ENCODE data around the gene PHACTR1. TPM values are rescaled to one million over a fixed set of nuclear protein-coding genes. Genes with fewer than 3 reads are reported as not detected.

The PHACTR1 gene
- total and polyA plus RNA-seq, 12 donors, result 0.77 to 16.0 (median 3.5) TPM

DNA sequence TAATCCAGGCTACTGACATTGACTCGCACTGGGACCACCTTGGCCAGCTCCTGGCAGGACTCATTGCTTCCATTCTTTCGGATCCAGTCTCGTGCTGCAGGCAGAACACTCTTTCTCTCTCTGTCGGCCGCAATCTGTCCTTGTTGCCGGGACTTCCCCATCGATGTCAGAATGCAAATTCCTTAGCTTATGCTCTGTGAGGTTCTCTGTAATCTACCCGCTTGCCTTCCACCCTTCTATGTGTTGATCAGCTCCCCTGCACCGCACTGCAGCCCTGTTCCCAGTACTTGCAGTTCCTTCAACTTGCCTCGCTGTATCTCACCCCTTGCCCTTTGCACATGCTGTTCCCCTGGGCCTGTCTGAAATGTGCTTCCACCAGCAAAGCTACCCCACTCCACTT, 182.0 kb downstream of the PHACTR1 start:
- H3K27ac ChIP-seq, result no peak overlapping the region
- 80 to 92% (median 83%) methylated on average over 10 of the region's 10 CpGs for WGBS, 4 donors
- no peak overlapping the region for H3K4me3 ChIP-seq
- no peaks in the 10 kb centered on the region for H3K4me1 ChIP-seq (replicated peaks in 1 of 2)
- H3K36me3 ChIP-seq (replicated peaks in 1 of 2), result no peaks in the 10 kb centered on the region
- H3K9me3 ChIP-seq (replicated peaks in 1 of 3), result no peaks in the 10 kb centered on the region
- TF ChIP-seq, protein P1, sequence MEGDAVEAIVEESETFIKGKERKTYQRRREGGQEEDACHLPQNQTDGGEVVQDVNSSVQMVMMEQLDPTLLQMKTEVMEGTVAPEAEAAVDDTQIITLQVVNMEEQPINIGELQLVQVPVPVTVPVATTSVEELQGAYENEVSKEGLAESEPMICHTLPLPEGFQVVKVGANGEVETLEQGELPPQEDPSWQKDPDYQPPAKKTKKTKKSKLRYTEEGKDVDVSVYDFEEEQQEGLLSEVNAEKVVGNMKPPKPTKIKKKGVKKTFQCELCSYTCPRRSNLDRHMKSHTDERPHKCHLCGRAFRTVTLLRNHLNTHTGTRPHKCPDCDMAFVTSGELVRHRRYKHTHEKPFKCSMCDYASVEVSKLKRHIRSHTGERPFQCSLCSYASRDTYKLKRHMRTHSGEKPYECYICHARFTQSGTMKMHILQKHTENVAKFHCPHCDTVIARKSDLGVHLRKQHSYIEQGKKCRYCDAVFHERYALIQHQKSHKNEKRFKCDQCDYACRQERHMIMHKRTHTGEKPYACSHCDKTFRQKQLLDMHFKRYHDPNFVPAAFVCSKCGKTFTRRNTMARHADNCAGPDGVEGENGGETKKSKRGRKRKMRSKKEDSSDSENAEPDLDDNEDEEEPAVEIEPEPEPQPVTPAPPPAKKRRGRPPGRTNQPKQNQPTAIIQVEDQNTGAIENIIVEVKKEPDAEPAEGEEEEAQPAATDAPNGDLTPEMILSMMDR (IDR thresholded peaks at IDR 0.05), result no peak
- TF ChIP-seq POLR2A (IDR thresholded peaks at IDR 0.05), result no peak
- H3K27me3 ChIP-seq, result peaks cover 5% of the 10 kb centered on the region
- intact Hi-C loops (cut with DNase I), result loop anchor here in 1 of 2 donors (10.0 kb wide), 1 partner anchor 264 kb away; no protein-coding TSS in a partner anchor
- no peak for DNase-seq

DNA sequence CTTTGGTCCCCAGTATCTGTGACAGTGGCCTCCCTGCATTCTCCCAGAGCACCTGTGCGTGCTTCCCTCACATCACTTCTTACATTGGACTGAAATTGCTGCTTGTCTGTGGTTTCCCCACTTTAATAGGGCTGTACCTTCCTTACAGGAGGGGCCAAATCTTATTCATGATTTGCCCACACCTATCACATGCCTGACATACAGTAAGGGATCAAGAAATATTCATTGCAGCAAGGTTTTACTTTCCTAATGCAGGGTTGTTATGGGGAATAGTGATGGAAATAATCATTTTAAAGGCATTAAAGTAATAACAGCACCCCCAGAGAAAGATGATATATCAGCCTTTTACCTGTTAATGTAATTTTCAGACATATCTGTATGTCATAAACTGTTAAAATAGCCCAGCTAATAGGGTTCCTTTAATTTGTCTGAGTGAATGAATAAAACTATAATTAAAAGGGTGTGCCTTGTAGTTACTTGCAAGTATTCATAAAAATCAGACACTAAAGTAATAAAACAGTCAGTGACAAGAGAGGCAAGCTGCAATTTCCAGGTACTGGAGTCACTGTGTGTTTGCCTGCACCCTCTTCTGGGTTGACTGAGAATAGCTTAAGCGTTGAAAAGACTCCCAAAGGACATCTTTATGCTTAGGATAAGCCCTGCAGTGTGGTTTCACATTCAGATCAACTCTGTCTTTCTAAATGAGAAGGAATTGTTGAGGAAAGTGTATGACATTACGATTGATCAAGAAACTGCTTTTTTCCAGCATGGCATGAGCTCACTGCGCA, 182.7 kb downstream of the PHACTR1 start:
- TF ChIP-seq, protein P1 (IDR thresholded peaks at IDR 0.05), result no peak
- no peak for TF ChIP-seq POLR2A (IDR thresholded peaks at IDR 0.05)
- intact Hi-C loops (cut with DNase I), result loop anchor here in 1 of 2 donors (10.0 kb wide), 1 partner anchor 264 kb away; no protein-coding TSS in a partner anchor
- 76 to 87% (median 80%) methylated on average over 4 of the region's 4 CpGs for WGBS, 4 donors
- no peaks in the 10 kb centered on the region for H3K36me3 ChIP-seq (replicated peaks in 1 of 2)
- no peaks in the 10 kb centered on the region for H3K9me3 ChIP-seq (replicated peaks in 1 of 3)
- peaks cover 3% of the 10 kb centered on the region for H3K27me3 ChIP-seq
- H3K27ac ChIP-seq, result no peak overlapping the region
- H3K4me3 ChIP-seq, result no peak overlapping the region
- H3K4me1 ChIP-seq (replicated peaks in 1 of 2), result no peaks in the 10 kb centered on the region
- DNase-seq, result no peak

GRCh38 chr6:12903246-12903645, 186.7 kb downstream of the PHACTR1 start:
- peak in 1 of 7 donors; percentile 14 for DNase-seq
- intact Hi-C loops (cut with DNase I), result no loop called here
- Histone ChIP-seq H3K4me1 (replicated peaks in 1 of 2) (no peaks in the 10 kb centered on the region), H3K27me3 (no peaks in the 10 kb centered on the region), H3K4me3 (no peak overlapping the region), H3K36me3 (replicated peaks in 1 of 2) (no peaks in the 10 kb centered on the region), H3K9me3 (replicated peaks in 1 of 3) (no peaks in the 10 kb centered on the region), H3K27ac (no peak overlapping the region)
- no peak for TF ChIP-seq POLR2A (IDR thresholded peaks at IDR 0.05)
- TF ChIP-seq, protein P1 (IDR thresholded peaks at IDR 0.05), result no peak
- WGBS, 4 donors, result 36 to 43% (median 40%) methylated on average over 1 of the region's 1 CpG

- H3K4me3 ChIP-seq, result no peak overlapping the region
- no peaks in the 10 kb centered on the region for H3K36me3 ChIP-seq (replicated peaks in 1 of 2)
- H3K4me1 ChIP-seq (replicated peaks in 1 of 2), result no peaks in the 10 kb centered on the region
- no peak overlapping the region for H3K27ac ChIP-seq
- TF ChIP-seq, protein P1 (IDR thresholded peaks at IDR 0.05), result no peak
- TF ChIP-seq POLR2A (IDR thresholded peaks at IDR 0.05), result no peak
- intact Hi-C loops (cut with DNase I), result loop anchor here (5.0 to 10.0 kb wide), 2 partner anchors 422 to 635 kb away; no protein-coding TSS in a partner anchor
- no peaks in the 10 kb centered on the region for H3K27me3 ChIP-seq
- WGBS, 4 donors, result 83 to 94% (median 84%) methylated on average over 6 of the region's 6 CpGs
- no peak for DNase-seq
- no peaks in the 10 kb centered on the region for H3K9me3 ChIP-seq (replicated peaks in 1 of 3)
Observed at GRCh38 chr6:12909833-12910232, 193.3 kb downstream of the PHACTR1 start.
